Astrocyte of the hippocampus (primary cell): ENCODE results near the gene SERPINB2.
"Not testable (repeated sequence)": the region's sequence is repeated elsewhere in the genome, so short reads cannot be mapped to it uniquely, and the experiment has no call there.

Experiments
- DNase-seq: peaks from one replicate; pipeline ENCODE4 v3.0.0; 2011; ENCODE audit warnings: low read depth, low spot score

The SERPINB2 gene

DNA sequence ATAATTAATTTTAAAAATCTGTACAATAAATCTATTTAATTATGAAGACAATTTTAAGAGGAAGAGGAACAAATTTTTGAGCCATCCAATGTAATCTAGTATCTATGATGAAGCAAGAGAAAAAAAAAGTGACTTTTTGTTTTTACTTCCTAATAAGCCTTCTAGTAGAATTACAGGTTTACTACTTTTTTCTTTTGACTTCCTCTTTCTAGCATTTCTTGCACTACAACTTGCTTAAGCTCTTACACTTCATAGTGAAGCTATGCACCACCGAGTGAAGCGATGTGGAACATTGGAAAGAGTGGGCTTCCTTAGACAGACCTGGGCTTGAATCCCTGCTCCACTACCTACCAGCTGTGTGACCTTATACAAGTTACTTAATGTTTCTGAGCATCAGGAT is 2.1 kb downstream of the SERPINB2 start:
- DNase-seq, result no peak

DNA sequence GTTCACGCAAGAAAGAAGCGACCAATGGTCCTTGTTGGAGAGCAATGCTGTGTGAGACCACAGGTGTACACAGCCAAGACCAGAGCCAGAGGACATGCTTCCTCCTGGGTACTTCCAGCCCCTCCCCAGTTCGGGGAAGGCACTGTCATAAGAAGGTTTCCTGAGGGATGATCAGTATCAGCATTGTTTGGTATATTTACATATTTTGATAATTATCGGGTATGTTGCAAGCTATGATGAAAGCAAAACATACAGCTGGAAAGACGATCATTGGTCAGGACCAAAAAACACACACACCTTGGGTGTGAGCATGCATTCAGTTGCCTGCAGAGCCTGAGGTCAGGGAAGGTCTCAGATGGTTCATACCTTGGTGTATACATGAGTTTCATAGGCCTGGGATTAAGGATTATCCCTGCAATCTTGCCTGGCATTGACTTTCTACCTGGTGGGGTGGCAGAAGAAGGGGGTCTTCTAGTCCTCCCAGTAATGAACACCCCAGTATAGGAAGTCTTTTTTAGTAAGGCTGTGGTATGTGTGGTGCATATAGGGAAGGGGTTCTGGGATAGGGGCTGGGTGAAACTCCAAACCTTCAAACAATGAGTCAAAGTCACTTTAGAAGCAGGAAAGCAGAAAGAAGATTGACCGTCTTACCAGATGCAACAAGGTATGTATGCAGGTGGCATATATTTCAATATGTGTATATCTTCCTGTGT is 2.9 kb downstream of the SERPINB2 start:
- DNase-seq, result no peak

GRCh38 chr18:63890950-63891304 is 3.4 kb downstream of the SERPINB2 start:
- DNase-seq, result no peak

- DNase-seq, result no peak
Observed at GRCh38 chr18:63892566-63892965, 5.1 kb downstream of the SERPINB2 start.

DNA sequence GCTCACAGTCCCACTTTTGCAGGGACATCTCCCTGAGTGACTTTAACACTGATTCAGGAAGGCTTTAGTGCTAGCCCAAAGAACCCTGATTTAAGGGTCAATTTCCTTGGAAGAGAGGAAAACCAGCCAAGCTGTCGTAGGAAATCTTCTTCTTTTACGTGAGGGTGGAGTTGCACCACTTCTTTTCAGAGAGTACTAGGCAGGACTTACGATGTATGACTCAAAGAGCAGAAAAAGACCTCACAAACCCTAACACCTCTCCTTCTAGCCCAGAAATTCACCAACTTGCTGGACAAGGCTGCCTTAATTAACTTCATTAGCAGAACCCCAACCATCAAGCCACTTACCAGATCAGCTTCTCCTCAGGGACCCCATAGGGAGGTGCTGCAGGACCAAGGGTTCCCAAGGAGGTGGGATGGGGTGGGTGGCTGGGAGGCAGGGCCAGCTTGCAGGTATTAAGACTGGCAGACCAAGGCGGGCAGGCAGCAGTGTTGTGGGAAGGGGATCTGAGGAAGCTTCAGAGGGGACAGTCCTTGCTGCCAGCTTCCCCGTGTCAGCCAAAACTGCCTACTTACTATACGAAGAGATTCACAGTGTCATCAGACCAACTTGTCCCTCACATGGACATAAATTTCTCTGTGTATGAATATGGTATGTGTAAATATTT is 6.7 kb downstream of the SERPINB2 start:
- no peak for DNase-seq

DNA sequence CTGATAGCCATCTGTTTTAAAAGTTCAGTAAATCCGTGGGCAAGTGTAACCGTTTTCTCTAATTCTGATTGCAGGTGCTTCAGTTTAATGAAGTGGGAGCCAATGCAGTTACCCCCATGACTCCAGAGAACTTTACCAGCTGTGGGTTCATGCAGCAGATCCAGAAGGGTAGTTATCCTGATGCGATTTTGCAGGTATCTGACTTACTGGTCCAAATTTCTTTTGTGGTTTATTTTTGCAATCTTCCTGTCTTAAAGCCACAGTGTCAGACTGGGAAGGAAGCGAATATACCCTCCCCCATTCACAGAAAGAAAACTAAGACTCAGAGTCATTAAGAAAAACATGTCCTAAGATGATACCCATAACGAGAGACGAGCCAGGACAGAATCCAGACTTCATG is 7.7 kb downstream of the SERPINB2 start:
- no peak for DNase-seq

DNA sequence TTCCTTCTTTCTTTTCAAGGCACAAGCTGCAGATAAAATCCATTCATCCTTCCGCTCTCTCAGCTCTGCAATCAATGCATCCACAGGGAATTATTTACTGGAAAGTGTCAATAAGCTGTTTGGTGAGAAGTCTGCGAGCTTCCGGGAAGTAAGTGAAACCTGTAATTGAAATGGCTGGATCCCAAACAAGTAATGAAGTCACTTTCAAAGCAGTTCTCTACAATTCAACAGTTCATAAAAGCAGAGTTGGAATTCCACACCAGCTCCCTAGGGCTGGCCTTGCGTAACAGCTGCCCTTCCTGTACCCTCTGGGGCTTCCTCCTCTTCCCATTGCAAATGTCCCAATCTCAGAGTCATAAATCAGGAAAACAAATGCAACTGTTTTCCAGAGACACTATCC is 9.6 kb downstream of the SERPINB2 start:
- DNase-seq, result no peak

GRCh38 chr18:63899206-63899605 is 11.7 kb downstream of the SERPINB2 start:
- no peak for DNase-seq

- DNase-seq, result no peak
Observed at GRCh38 chr18:63903851-63904570, 16.5 kb downstream of the SERPINB2 start.

- DNase-seq, result no peak
Observed at GRCh38 chr18:63904694-63905093, 17.2 kb downstream of the SERPINB2 start.

DNA sequence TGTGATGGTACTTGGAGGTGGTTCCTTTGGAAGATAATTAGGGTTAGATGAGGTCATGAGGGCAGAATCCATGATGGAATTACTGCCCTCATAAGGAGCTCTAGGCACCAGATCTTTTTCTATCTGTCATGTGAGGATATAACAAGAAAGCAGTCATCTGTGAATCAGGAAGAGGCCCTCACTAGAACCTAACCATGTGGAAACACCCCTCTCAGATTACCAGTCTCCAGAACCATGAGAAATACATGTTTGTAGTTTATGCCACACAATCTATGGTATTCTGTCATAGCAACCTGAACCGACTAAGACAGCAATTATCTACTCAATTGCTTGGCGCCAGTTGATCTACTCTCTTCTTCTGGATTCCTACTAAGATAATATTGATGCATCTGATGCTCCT is 17.9 kb downstream of the SERPINB2 start:
- DNase-seq, result no peak

GRCh38 chr18:63906056-63906455 is 18.6 kb downstream of the SERPINB2 start:
- no peak for DNase-seq

- DNase-seq, result no peak
Observed at GRCh38 chr18:63907664-63908063, 20.2 kb downstream of the SERPINB2 start, which contains the start of gene SERPINB10. Gene SERPINB10 (plus strand): TSS chr18:63907958. CDS start chr18:63915511, 7,553 bp downstream.

DNA sequence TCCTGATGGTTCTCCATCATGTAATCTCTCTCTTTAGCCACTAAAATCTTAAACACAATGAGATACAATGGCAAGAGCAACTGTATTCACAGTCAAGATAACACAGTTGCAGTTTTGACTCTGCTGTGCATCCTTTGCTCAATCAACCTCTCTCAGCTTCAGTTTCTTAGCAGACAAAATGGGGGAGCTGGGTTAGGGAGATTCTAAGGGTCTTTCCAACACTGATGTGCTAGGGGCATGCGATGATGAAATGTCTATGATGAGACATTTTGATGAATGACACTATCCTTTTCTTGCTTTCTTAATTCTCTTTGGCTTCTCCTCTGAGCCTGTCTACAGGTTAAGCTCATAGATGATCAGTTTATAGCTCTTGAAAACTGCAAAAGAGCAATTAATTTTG is 21.4 kb downstream of the SERPINB2 start:
- DNase-seq, result no peak

DNA sequence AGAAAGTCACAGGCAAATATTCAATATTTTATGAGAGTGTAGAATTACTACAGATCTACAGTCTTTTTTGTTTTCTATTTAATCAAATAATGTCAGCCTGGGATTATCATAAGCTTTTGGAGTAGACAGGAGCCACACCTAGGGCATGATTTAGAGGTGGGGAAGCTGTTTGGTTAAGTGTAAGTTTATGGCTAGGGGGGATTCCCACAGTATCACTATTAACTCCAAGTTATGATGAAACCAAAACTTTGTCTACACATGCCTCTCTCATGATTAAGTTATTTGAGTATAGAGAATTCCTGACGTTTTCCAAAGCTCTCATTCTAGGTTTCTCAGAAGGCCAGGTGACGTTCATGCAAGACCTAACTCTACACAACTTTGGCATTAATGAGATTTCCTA is 22.4 kb downstream of the SERPINB2 start:
- no peak for DNase-seq

GRCh38 chr18:63917817-63918216 is 30.3 kb downstream of the SERPINB2 start:
- no peak for DNase-seq

DNA sequence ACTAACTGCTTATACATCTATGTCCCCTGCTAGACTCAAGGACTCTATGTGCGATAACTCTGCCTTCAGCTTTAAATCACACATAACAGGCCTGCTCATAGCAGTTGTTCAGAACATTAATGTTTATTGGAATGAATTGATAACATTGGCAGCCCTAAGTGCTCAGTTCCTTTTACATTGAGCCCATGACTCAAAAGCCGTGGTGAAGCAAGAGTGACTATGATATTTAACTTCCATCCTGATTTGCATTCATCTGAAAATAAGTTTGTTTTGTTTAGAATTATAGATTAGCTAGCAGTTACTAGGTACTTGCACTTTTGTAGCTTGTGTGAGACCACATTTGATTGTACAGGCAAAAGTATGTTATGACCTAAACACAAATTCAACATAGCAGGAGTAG is 34.5 kb downstream of the SERPINB2 start:
- DNase-seq, result no peak

GRCh38 chr18:63924551-63924950 is 37.0 kb downstream of the SERPINB2 start:
- peak; percentile 5 for DNase-seq

DNA sequence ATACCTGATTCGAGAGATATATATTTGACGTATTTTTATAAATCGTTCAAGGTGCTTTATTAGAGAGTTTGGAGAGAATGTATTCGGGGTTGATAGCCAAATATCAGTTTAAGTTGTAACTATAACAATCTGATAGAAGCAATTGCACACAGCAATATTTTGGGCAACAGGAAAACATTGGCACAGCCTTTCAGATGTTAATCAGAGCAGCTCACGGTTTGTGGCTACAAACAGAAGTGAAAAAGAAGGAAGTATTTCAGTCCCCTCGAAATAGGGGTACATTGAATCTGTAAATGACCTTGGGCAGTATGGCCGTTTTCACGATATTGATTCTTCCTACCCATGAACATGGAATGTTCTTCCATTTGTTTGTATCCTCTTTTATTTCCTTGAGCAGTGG is 40.8 kb downstream of the SERPINB2 start:
- DNase-seq, result no peak

DNA sequence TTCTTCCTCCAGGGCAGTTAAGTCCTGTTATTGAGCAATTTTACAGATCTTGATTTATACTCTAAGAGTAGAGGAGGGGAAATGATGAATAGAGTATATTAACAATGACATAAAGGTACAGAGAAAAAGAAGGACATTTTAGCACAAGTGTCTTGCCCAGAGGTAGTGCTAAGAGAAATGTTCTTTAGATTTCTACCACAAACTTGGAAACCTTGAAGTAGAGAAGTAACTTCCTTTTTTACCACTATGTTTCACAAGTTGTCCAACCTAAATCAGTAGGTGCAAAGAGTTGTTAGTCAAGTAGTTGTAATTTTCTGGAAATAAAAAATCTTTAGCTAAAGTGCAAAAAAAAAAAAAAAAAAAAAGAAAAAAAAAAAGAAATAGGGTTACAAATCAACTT is 41.9 kb downstream of the SERPINB2 start:
- not testable (repeated sequence) for DNase-seq

- DNase-seq, result no peak
Observed at GRCh38 chr18:63930773-63931354, 43.4 kb downstream of the SERPINB2 start.

- DNase-seq, result peak; percentile 84
Observed at GRCh38 chr18:63936156-63936931, 48.8 kb downstream of the SERPINB2 start.
